H1 (cell line): ENCODE measurements around the gene RCAN3. TPM values are rescaled to one million over a fixed set of nuclear protein-coding genes. Genes with fewer than 3 reads are reported as not detected.

Experiments used
- CHD7 ChIP-seq: fragments of 300-600 bp; sonication (generic); IDR thresholded peaks from 2 replicates; pipeline ENCODE4 v1.7.1; 2012; ENCODE audit warnings: low read length, moderate library complexity, mild to moderate bottlenecking, inconsistent platforms; ENCODE audit not compliant: insufficient replicate concordance
- CREB1 ChIP-seq: IDR thresholded peaks from 2 replicates; pipeline ENCODE4 v1.6.1; 2012; ENCODE audit warnings: inconsistent platforms
- JUND ChIP-seq: IDR thresholded peaks from 2 replicates; pipeline ENCODE4 v1.6.1; 2011; ENCODE audit warnings: mild to moderate bottlenecking, improper control_type of control experiment, low read length
- KDM1A ChIP-seq: fragments of 200-600, 300-600 bp; sonication (generic); IDR thresholded peaks from 2 replicates; pipeline ENCODE4 v1.7.1; 2016; ENCODE audit warnings: mild to moderate bottlenecking, low read length, borderline replicate concordance
- SIRT6 ChIP-seq: IDR thresholded peaks from one replicate; pipeline ENCODE4 v1.7.1; 2012; ENCODE audit warnings: low read length, inconsistent platforms
- TAF7 ChIP-seq: optimal IDR thresholded peaks from 2 replicates; pipeline ENCODE3; 2011; ENCODE audit warnings: low read depth, mild to moderate bottlenecking, inconsistent platforms, low read length, moderate library complexity, borderline replicate concordance
- TEAD4 ChIP-seq: IDR thresholded peaks from 2 replicates; pipeline ENCODE4 v1.6.1; 2012; ENCODE audit warnings: low read depth, low read length, inconsistent platforms, mixed read lengths
- polyA plus RNA-seq, 7 experiments: library from polyadenylated mRNA; depleted of rRNA in 3 of 7; stranded (reverse) in 5 of 7; unstranded in 2 of 7; fragments of >200 nt in 5 of 7; fragments of 200-250 nt in 2 of 7; gene quantifications; 1 replicate in 5 of 7; 2 replicates in 1 of 7; 4 replicates in 1 of 7; pipeline versions ENCODE4 v1.2.1 to v1.2.3, GENCODE V29; 2011 to 2013; ENCODE audit warnings: missing spikeins in 2 of 7, mixed read lengths in 2 of 7
- total RNA-seq: library from RNA; stranded (reverse); fragmentation: NEBNext Ultra II Directional; extraction: Animal tissue kit (Norgen Biotek cat#: 25700); gene quantifications from 2 replicates; pipeline ENCODE4 v1.2.1, GENCODE V29; 2021

Gene RCAN3
- total and polyA plus RNA-seq, 2 of the 8 experiments (the other 6 are each of a cell fraction or from before 2014, with no cell fraction given) = 5.6 to 16.6 TPM

GRCh38 chr1:24551290-24551959 lies 48.8 kb downstream of the RCAN3 start (continued):
- TF ChIP-seq CHD7 = no peak
- TF ChIP-seq TEAD4 = no peak
- TF ChIP-seq TAF7 = no peak
- no peak for TF ChIP-seq JUND
- TF ChIP-seq KDM1A = 0 out of 2 replicates have a peak, but pooled peaks have one; percentile 18
- TF ChIP-seq CREB1 = no peak
- no peak for TF ChIP-seq SIRT6
